GM18951 (cell line): ENCODE data around the gene APOL2.
"Not testable (repeated sequence)": the region's sequence is repeated elsewhere in the genome, so short reads cannot be mapped to it uniquely, and the experiment has no call there.

Source experiments
- POLR2A ChIP-seq: IDR thresholded peaks from 4 replicates; pipeline ENCODE4 v1.6.1; 2011; ENCODE audit warnings: mild to moderate bottlenecking; ENCODE audit not compliant: insufficient read length, insufficient read depth; ENCODE audit errors: extremely low read depth
- in situ Hi-C: fragments of 300-500 bp; cut with MboI; formaldehyde crosslinking; loops from one replicate; pipeline ENCODE4 v1.12.0; 2022; ENCODE audit warnings: low sequenced_read_pairs, mixed read lengths, inconsistent platforms; ENCODE audit not compliant: unreplicated experiment

The APOL2 gene

GRCh38 chr22:36213586-36213985, 25.7 kb downstream of the APOL2 start:
- in situ Hi-C loops, result no loop called here
- no peak for TF ChIP-seq POLR2A

- in situ Hi-C loops, result no loop called here
- no peak for TF ChIP-seq POLR2A
These were observed 26.4 kb downstream of the APOL2 start for GRCh38 chr22:36212901-36213300.

GRCh38 chr22:36211237-36211861, 28.0 kb downstream of the APOL2 start:
- TF ChIP-seq POLR2A, result no peak
- in situ Hi-C loops, result no loop called here

GRCh38 chr22:36210224-36210623, 29.1 kb downstream of the APOL2 start:
- in situ Hi-C loops, result no loop called here
- no peak for TF ChIP-seq POLR2A

GRCh38 chr22:36209488-36209908, 29.8 kb downstream of the APOL2 start:
- in situ Hi-C loops, result not testable (repeated sequence)

GRCh38 chr22:36208914-36209313, 30.4 kb downstream of the APOL2 start:
- in situ Hi-C loops, result no loop called here

GRCh38 chr22:36208162-36208765, 31.1 kb downstream of the APOL2 start:
- in situ Hi-C loops, result no loop called here
- no peak for TF ChIP-seq POLR2A

More at GRCh38 chr22:36208914-36209313, 30.4 kb downstream of the APOL2 start:
- TF ChIP-seq POLR2A, result no peak

GRCh38 chr22:36206255-36206654, 33.1 kb downstream of the APOL2 start:
- TF ChIP-seq POLR2A, result no peak
- in situ Hi-C loops, result no loop called here

GRCh38 chr22:36205573-36205972, 33.8 kb downstream of the APOL2 start:
- in situ Hi-C loops, result not testable (repeated sequence)

GRCh38 chr22:36204632-36205015, 34.7 kb downstream of the APOL2 start:
- no peak for TF ChIP-seq POLR2A
- in situ Hi-C loops, result no loop called here

GRCh38 chr22:36204001-36204631, 35.2 kb downstream of the APOL2 start:
- in situ Hi-C loops, result no loop called here
- no peak for TF ChIP-seq POLR2A

- in situ Hi-C loops, result not testable (repeated sequence)
These were observed 35.9 kb downstream of the APOL2 start for GRCh38 chr22:36203441-36203840.

- in situ Hi-C loops, result not testable (repeated sequence)
These were observed 36.4 kb downstream of the APOL2 start for GRCh38 chr22:36202906-36203305.

GRCh38 chr22:36201630-36202319, 37.6 kb downstream of the APOL2 start, which contains the start of gene APOL4:
TSS of gene APOL4 (minus strand) at chr22:36201809. CDS start at chr22:36201734, 75 bp downstream.
- in situ Hi-C loops, result no loop called here
- TF ChIP-seq POLR2A, result no peak

- in situ Hi-C loops, result not testable (repeated sequence)
These were observed 38.3 kb downstream of the APOL2 start for GRCh38 chr22:36201025-36201424.
